Calu3 (cell line): ENCODE results near the gene MMEL1. TPM values are rescaled to one million over a fixed set of nuclear protein-coding genes. Genes with fewer than 3 reads are reported as not detected.

Source experiments
- BruUV-seq: library from RNA; stranded (reverse); fragments of 400-500 nt; replicated peaks from 2 replicates; lab custom pipeline; 2021; lab: Mats Ljungman, UMichigan
- CTCF ChIA-PET: fragments of 300-600 bp; sonication (Branson Sonifier 250); formaldehyde crosslinking; loops from one replicate; lab custom pipeline; 2022; ENCODE audit warnings: antibody characterized with exemption; lab: Charles Lee
- DNase-seq: peaks from one replicate; pipeline ENCODE4 v3.0.0; 2022
- H3K27ac Mint-ChIP-seq: one replicate; pipeline ENCODE4 v1.8.0; 2022; ENCODE audit warnings: mixed read lengths; ENCODE audit not compliant: unreplicated experiment
- H3K27me3 Mint-ChIP-seq: one replicate; pipeline ENCODE4 v1.8.0; 2022; ENCODE audit warnings: mixed read lengths; ENCODE audit not compliant: unreplicated experiment
- H3K36me3 Mint-ChIP-seq: one replicate; pipeline ENCODE4 v1.8.0; 2022; ENCODE audit warnings: mild to moderate bottlenecking, moderate library complexity, mixed read lengths; ENCODE audit not compliant: insufficient read depth, unreplicated experiment
- H3K4me1 Mint-ChIP-seq: one replicate; pipeline ENCODE4 v1.8.0; 2022; ENCODE audit warnings: mild to moderate bottlenecking, low read depth, mixed read lengths; ENCODE audit not compliant: unreplicated experiment
- H3K4me3 Mint-ChIP-seq: one replicate; pipeline ENCODE4 v1.8.0; 2022; ENCODE audit warnings: mild to moderate bottlenecking, low read depth, moderate library complexity, mixed read lengths; ENCODE audit not compliant: unreplicated experiment
- H3K9me3 Mint-ChIP-seq: one replicate; pipeline ENCODE4 v1.8.0; 2022; ENCODE audit warnings: low read depth, mixed read lengths; ENCODE audit not compliant: unreplicated experiment
- intact Hi-C: fragments of 100-400 bp; cut with micrococcal nuclease; formaldehyde crosslinking; loops from one replicate; pipeline ENCODE4 v1.10.0; 2022; ENCODE audit not compliant: unreplicated experiment
- total RNA-seq: library from RNA; stranded (reverse); gene quantifications from 2 replicates; pipeline ENCODE4 v1.2.3, GENCODE V29; 2022
- TF ChIP-seq, protein P1 (sequence below): fragments of 200-600 bp; IDR thresholded peaks from one replicate; pipeline ENCODE4 v1.8.0; 2022; ENCODE audit warnings: antibody characterized with exemption; ENCODE audit not compliant: unreplicated experiment

Gene MMEL1
- total RNA-seq, 1 experiment from 2014 or later = 5.6 TPM

DNA sequence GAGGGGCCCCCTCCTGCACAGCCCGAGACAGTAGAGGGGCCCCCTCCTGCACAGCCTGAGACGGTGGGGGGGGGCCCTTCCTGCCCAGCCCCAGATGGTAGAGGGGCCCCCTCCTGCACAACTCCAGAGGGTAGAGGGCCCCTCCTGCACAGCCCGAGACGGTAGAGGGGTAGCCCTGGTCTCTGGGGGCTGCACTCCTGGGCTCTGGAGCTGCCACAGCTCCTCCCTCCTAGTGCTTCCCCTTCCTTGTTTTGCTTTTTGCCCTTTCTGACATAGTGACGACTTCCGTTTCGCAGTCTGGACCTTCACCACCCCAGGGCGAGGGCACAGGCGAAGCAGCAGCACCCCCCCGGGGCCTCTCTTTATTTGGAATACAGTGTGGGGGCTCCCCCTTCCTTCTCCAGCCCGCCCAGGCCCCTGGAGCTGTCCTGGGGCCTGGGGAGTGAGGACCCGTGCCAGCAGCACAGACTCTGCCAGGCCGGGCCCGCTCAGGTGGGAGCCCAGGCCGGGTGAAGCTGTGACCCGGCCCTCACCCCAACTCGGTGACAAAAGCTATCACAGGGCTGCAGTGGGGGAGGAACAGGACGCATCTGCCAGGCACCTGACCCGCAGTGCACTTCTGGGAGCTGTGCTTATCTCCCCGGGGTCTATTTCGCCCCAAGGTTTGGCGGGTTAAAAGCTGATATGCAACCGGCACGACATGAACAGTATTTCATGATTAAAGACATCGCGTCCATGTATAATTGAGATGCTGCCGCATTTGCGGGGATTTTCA is 47.3 kb downstream of the MMEL1 start:
- Mint-ChIP-seq H3K4me3 (peak overlapping the region; percentile 72), H3K36me3 (peaks cover 45% of the 10 kb centered on the region), H3K27me3 (no peaks in the 10 kb centered on the region), H3K4me1 (peaks cover 20% of the 10 kb centered on the region), H3K9me3 (no peaks in the 10 kb centered on the region), H3K27ac (peak overlapping the region; percentile 24)
- TSS peak; percentile 31 for BruUV-seq
- TF ChIP-seq, protein P1, sequence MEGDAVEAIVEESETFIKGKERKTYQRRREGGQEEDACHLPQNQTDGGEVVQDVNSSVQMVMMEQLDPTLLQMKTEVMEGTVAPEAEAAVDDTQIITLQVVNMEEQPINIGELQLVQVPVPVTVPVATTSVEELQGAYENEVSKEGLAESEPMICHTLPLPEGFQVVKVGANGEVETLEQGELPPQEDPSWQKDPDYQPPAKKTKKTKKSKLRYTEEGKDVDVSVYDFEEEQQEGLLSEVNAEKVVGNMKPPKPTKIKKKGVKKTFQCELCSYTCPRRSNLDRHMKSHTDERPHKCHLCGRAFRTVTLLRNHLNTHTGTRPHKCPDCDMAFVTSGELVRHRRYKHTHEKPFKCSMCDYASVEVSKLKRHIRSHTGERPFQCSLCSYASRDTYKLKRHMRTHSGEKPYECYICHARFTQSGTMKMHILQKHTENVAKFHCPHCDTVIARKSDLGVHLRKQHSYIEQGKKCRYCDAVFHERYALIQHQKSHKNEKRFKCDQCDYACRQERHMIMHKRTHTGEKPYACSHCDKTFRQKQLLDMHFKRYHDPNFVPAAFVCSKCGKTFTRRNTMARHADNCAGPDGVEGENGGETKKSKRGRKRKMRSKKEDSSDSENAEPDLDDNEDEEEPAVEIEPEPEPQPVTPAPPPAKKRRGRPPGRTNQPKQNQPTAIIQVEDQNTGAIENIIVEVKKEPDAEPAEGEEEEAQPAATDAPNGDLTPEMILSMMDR = no peak
- DNase-seq = peak; percentile 56
- CTCF ChIA-PET = no interaction called here
- intact Hi-C loops = loop anchor here (2.0 kb wide), 1 partner anchor 41 kb away; no protein-coding TSS in a partner anchor

DNA sequence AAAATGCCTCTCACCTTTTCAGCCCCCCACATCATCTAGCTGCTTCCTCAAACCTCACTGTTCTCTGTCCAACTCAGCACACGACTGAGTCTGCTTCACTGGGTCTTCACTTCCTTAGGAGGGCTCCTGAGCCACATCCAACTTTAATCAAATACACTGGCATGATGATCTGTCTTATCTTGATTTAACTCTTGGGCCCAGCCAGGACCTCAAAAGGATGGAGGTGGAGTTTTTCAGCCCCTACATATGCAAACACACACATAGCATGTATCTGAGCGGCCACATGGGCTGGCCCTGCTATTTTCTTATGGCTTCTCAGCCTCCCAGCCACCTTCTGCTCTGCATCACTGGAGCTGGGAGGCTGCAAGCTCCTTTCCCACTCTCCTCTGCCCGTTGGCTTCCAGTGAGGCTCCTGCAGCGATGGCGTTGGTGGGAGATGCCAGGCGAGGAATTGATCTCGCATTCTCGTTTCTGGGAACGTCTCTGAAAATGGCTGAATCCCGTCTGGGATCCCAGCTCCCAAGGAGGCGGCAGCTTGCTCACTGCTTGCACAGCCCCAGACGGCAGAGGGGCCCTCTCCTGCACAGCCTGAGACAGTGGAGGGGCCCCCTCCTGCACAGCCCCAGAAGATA is 48.0 kb downstream of the MMEL1 start:
- Mint-ChIP-seq H3K36me3 (peaks cover 40% of the 10 kb centered on the region), H3K4me1 (peaks cover 22% of the 10 kb centered on the region), H3K9me3 (no peaks in the 10 kb centered on the region), H3K27ac (no peak overlapping the region), H3K27me3 (no peaks in the 10 kb centered on the region), H3K4me3 (peak overlapping the region; percentile 72)
- no peak for DNase-seq
- intact Hi-C loops = no loop called here
- CTCF ChIA-PET = no interaction called here
- TF ChIP-seq, protein P1 = no peak
- no TSS peak for BruUV-seq

DNA sequence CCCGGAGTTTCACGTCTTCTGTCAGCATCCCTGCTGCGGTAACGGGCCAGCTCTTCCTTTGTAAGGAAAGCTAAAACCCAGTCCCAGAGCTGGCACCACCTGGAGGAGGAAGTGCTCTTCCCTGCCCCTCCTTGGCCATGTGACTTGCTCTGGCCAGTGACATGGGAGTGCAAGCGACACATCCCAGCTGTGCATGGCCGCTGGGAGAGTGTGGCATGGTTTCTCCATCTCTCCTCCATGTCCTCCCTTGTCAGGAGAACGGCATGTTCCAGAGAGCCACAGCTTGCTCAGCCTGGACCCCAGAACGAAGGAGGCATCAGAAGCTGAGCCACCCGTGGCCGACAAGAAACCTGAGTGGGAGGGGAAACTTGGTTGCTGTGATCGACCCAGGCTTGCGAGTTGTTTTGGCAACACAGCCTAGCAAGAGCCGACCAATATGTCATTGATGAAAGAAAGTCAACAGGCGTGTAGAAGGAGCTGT is 48.9 kb downstream of the MMEL1 start:
- peak; percentile 57 for DNase-seq
- H3K4me3 Mint-ChIP-seq = peak overlapping the region; percentile 54
- H3K27ac Mint-ChIP-seq = peak overlapping the region; percentile 47

DNA sequence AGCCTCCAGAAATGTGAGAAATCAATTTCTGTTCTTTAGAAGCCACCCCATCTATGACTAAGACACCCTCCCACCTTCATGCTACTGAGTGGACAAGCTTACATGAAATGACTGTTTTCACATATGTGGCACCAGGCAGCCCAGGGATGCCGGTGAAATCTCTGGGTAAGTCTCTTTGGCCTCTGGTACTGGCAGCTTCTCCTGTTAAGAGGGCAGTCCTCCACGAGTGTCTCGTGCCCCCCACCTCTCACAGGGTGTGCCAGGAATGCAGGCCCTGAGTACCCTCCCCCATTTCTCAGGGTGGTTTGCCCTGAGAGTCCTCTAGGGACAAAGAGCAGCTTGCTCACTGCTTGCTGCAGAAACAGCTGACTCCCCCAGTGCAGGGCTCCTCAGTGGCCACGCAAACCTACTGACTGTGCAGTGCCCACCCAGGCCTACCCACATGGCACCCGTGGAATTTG is 49.5 kb downstream of the MMEL1 start:
- H3K27ac Mint-ChIP-seq = peak overlapping the region; percentile 47
- intact Hi-C loops = no loop called here
- BruUV-seq = no TSS peak
- CTCF ChIA-PET = interaction anchor here (0.6 to 1.3 kb wide), 3 partner anchors 27 to 64 kb away, joined by 3 to 5 read pairs (median 4); partner anchors contain the start of gene TNFRSF14
- H3K4me3 Mint-ChIP-seq = peak overlapping the region; percentile 54
- H3K36me3 Mint-ChIP-seq = peaks cover 47% of the 10 kb centered on the region
- H3K9me3 Mint-ChIP-seq = no peaks in the 10 kb centered on the region
- TF ChIP-seq, protein P1 = no peak
- no peaks in the 10 kb centered on the region for H3K27me3 Mint-ChIP-seq
- H3K4me1 Mint-ChIP-seq = peaks cover 35% of the 10 kb centered on the region
- DNase-seq = no peak

More for the DNA sequence above, 48.9 kb downstream of the MMEL1 start:
- intact Hi-C loops = no loop called here
- CTCF ChIA-PET = interaction anchor here (0.6 to 1.3 kb wide), 3 partner anchors 28 to 64 kb away, joined by 3 to 5 read pairs (median 4); partner anchors contain the start of gene TNFRSF14
- TF ChIP-seq, protein P1 = no peak
- Mint-ChIP-seq H3K4me1 (peaks cover 29% of the 10 kb centered on the region), H3K27me3 (no peaks in the 10 kb centered on the region), H3K36me3 (peaks cover 42% of the 10 kb centered on the region), H3K9me3 (no peaks in the 10 kb centered on the region)
- TSS peak; percentile 55 for BruUV-seq
